Measurements from ENCODE around the gene YTHDC1.

The YTHDC1 gene

DNA sequence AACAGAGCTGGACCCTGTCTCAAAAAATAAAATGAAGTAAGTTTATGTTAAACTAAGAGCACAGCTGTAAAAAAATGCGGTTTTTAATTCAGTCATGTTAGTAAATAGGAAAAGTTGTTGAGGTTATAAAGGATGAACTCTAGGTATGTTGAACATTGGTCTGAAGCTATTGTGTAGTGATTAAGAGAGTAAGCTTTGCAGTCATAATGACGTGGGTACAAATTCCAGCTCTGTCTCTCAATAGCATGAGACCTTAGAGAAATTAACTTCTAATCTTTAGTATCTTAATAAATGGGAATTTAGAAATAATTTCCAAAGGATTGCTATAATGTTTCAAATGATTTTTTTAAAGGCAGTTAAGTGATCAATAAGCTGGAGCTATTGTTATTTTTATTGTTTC, 2.9 kb upstream of the YTHDC1 start:
- DNase-seq = no peak

DNA sequence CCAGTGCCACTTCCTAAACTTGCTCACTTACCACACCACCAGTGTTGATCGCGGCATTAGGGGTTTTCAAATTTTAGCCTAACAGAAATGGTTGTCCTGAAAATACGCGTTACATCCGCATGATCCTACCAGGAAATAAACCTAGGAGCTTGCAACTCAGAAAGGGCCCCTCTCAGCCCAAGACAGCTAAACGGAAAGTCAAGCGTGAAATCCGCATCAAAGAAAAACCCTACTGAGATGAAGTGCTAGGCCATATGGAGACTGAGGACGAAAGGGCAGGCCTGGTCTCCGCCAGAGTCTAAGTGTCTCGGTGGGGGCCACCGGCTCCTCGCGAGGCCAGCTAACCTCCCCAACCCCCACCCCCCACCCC, 626 bp downstream of the YTHDC1 start:
- DNase-seq = peak; percentile 18

DNA sequence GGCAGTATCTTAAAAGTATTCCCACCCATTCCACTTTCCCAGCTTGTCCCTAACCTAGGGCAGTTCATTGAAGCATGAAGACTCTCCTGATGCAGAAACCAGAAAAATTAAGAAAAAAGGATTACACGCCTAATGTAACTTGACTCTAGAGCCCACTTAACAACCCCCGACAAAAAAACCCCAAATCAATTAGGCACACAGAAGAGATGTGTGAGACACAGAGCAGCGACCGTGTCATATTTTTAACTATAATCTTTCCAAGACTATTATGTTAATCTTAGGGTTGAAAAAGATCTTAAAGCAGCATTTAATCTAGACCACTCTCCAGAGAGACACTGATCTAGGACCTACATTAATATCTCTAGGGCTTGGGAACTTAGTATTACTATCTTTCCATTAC, 1.3 kb downstream of the YTHDC1 start:
- DNase-seq = no peak

DNA sequence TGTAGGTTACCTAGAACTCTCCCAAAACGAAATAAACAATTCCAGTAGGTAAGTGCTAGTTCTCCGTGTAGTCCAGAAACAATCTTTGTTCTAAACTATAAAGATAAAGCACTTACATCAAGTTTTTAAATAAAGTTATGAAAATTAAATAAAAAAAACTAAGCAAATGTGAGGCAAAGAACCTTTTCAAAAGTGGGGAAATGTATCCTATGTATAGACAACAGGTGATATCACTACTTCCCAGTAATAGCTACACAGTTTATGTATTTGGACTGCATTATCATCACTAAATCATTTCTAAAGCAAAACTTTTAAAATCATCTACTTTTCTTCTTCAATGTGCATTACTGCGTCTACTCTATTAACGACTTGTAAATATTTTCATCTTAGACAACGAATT, 2.0 kb downstream of the YTHDC1 start:
- DNase-seq = no peak

DNA sequence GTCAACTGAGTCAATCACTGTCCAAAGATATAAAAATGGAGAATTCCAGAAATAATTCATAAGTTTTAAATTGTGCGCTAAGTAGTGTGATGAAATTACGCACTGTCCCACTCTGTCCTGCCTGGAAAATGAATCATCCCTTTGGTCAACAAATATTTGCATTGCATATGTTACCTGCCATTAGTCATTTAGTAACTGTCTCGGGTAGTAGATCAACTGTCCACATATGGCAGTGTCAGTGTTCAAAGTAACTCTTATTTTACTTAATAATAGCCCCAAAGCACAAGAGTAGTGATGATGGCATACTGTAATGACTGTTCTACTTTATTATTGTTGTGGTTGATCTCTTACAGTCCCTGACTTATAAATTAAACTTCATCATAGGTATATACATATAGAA, 3.4 kb downstream of the YTHDC1 start:
- DNase-seq = no peak

DNA sequence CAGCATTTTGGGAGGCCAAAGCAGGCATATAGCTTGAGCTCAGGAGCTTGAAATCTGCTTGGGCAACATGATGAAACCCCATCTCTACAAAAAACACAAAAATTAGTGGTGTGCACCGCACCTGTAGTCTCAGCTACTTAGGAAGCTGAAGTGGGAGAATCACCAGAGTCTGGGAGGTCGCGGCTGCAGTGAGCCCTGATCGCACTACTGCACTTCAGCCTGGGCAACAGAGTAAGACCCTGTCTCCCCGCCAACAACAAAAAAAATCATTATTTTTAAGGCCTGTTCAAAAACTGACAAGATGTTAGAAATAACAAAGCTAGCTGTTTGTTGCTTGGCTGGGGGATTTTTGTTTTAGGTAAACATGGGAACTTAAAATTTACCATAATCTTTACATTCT, 5.1 kb downstream of the YTHDC1 start:
- DNase-seq = no peak

DNA sequence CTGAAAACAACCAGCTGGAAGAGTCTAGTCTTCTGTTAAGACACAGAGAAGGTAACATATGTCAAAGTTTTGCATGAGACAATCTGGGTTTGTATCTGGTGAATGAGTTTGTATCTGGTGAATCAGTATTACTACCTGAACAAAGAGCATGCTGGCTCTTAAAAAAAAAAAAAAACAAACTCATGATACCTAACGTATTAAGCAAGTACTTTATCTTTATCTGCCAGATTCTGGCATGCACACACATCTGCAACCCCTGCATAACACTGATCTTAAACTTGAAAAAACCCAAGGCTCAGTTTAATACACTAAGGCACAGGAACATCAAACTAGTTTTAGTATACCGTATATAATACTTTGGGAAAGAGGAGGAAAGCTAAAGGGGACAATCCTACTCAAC, 5.8 kb downstream of the YTHDC1 start:
- DNase-seq = no peak

DNA sequence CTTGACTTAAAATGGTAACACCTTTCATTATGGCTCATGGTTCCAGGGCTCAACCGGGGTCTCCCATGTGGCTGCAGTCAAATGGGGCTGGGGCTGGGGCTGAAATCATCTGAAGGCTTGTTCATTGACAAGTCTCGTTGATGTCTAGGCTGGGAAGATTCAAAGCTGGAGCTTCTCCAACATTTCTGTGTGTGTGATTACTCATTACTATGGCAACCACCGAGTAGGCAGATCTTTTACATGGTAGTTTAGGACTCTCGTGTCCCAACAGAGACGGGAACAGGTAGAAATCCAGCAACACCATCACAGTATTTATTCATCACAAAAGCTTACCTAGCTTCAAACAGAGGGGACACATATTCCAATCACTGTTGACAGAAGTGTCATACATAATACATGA, 7.8 kb downstream of the YTHDC1 start:
- peak; percentile 55 for DNase-seq

DNA sequence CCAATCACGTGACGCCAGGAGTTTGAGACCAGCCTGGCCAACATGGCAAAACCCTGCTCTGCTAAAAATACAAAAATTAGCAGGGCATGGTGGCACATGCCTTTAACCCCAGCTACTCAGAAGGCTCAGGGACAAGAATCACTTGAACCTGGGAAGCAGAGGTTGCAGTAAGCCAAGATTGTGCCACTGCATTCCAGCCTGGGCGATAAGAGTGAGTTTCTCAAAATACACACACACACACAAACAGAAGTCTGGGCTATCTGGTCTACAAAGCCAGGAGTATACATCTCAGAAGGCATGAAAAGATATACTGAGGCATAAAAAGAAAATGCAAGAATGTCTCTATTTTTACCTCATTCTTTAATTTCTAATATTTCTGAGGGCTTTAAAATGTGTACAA, 11.3 kb downstream of the YTHDC1 start:
- DNase-seq = no peak

DNA sequence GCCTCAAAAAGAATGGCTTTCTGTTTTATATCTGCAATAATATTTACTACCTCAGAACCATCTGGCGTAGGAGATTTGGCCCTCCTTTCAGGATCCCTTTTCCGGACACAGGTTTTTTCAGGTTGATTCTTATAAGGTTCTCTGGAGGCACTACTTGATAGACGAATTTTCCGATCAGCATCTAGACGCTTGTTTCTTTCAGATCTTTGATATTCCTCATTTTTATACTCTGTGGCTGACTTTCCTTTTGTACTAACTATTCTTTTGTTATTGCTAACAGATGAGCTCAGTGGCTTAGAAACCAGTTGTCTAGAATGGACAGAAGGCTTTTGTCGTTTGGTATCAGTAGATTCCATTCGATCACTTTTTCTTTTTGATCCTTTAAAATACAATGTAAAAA, 12.4 kb downstream of the YTHDC1 start:
- no peak for DNase-seq

DNA sequence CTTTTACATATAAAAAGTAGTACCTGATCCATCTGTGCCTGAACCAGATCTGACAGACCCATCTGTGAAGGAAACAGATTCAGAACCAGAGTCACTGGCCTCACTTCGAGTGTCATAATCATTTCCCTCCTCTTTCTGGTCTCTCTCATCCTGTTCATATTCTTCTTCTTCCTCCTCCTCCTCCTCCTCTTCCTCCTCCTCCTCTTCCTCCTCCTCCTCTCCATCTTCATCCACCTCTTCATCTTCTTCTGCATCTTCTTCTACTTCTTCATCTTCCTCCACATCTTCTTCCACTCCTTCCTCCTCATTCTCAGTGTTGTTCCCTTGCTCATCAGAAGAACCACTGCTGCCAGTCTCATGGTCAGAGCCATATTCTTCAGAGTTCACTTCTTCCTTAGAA, 12.9 kb downstream of the YTHDC1 start:
- DNase-seq = no peak

DNA sequence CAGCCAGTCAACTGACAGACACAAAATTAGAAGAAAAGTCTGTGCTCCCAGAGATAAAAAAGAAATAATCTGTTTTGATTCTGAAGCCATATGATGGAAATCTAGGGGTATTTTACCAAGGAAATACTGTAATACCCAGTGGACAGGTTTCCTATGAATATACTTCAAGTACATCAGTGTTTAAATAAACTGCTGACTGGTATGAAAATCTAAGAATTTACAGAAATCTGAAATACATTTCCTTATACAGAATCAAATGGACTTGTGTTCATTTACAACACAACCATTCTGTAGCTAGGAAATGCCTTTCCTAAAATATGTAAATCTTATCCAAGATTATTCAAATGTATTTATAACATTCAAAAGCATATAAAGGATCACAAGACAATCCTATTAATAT, 13.4 kb downstream of the YTHDC1 start:
- no peak for DNase-seq

DNA sequence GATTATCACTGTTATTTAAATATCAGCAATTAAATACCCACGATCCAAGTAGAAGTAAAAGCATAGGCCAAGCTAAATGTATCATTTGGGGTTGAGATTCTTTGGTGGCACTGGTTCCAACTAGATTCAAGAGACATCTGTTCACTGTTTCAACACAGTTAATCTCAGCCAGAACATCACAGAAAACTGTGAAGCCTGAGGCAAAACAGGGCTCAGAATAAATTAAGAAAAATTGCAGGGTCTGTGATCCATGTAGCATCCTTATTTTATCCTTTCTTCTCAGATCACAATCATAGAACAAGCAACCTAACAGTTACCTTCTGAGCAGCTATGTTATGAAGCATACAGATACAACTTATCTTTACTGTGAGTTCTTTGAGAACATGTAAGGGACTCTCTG, 23.7 kb downstream of the YTHDC1 start:
- no peak for DNase-seq

DNA sequence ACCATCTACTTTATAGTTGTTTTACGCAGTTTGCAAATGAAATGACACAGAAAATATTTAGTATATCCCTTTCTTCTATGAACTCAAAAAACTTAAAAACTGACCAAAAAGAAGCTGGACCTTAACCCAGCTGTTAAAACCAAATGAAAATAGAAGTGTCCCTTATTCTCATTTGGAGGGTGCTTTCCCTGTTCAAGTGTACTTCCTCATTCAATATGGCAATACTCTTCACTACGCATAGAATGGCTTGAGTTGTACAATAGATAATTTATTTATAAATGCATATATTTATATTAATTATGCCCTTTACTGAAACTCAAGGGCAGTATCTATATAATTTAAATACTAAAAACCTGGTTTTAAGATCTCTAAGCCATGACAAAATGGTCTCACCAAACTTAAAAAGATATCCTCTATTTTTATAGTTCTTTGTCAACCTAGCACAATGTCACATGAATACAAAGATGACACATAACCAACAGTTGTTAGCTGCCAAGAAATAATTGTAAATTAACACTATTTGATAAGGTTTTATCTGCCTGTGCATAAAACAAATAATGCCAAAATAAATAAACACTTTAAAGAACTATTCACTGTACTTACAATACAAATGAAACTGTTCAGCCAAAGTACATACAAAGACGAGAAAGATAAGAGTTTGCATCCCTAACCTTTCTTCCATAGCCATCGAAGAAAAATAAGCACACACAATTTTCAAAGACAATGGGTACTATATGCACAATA, 25.2 kb downstream of the YTHDC1 start:
- no peak for DNase-seq

DNA sequence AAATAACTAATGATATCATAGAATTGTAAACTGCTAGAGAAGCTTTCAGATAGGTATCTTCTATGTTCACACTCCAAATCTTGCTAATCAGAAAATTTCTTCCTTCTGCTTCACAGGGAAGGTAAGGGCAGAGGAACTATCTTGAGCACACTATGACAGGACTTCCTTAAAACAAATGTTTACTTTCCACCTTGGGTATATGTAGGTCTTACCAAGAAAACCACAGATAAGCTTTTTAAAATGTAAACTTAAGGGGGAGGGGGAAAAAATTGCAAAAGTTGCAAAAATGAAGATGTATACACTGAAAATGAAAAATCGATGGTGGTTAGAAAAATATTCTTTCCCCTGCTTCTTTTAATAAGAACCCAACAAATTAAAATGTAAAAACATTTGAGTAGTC, 30.9 kb downstream of the YTHDC1 start:
- no peak for DNase-seq

DNA sequence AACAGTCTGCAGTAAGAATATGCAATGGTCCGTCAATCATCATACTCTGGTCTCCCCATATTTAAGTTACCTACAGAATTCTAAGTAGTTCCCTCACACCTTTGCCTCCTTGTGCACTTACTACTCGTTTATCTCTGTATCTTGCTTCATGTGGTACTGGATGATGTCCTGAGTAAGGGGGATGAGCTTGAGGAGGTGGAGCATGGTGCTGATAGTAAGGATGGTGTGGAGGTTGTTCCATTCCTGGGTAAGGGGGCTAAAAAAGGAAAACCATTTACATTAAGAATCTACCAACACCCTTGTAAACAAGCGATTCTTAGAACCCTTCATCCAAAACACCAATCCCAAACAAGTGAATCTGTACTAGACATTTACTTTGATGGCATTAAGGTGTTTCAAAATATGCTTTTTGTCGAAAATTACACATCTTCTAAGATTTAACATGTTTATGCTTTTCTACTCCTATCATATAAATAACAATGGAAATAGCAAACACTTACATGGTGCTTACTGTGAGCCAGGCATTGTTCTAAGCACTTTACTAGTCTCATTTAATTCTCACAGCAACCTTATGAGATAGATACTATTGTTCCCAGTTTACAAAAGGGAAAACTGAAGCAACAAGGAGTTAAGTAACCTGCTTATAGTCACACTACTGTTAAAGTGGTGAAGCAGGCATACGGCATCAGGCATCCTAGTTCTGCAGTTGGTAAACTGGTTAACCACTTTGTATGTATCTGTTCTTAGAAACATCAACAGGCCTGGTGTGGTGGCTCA, 33.5 kb downstream of the YTHDC1 start:
- no peak for DNase-seq

DNA sequence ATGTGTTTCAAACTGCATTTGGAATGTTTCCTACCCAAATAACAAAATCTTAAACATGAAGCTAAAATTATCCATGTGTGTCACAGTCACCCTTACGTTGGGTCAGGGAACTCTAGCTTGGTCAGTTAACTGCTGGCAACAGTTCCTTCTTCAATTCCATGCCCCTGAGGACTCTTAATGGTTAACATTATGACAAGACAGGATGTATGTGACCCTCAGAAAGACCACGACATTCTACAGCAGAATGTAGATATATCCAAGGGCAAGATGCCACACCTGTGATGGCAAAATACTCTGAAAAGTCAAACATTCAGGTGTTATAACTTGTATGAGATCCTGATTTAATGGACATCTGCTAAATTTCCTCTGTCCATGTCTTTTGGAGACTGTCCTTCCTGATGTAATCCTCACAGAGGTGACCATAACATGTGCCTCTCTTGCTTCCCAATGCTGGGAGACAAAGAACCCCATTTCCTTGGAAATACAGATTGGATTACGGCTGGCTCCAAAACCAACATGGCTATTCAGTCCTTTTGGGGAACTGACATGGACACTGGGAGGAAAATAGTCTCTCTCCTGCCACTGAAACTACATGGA, 39.1 kb downstream of the YTHDC1 start:
- DNase-seq = no peak

DNA sequence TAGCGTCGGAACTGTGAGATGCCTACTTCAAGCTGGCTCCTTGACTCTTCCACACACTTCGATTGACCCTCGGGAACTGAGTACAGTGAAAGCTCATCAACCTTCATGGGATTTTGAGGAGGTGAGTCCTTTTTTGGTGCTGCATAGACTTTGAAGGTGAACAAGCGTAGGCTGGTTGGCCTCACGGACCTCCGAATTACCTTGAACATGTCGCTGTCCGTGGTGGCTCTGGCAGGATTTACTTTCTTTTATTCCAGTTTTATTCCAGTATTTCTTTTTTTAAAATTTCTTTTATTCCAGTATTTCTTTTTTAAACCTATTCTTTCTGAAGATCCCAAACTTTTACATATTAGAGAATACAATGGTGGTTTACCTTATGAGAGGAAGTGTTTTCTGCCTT, 45.2 kb downstream of the YTHDC1 start:
- DNase-seq = no peak

DNA sequence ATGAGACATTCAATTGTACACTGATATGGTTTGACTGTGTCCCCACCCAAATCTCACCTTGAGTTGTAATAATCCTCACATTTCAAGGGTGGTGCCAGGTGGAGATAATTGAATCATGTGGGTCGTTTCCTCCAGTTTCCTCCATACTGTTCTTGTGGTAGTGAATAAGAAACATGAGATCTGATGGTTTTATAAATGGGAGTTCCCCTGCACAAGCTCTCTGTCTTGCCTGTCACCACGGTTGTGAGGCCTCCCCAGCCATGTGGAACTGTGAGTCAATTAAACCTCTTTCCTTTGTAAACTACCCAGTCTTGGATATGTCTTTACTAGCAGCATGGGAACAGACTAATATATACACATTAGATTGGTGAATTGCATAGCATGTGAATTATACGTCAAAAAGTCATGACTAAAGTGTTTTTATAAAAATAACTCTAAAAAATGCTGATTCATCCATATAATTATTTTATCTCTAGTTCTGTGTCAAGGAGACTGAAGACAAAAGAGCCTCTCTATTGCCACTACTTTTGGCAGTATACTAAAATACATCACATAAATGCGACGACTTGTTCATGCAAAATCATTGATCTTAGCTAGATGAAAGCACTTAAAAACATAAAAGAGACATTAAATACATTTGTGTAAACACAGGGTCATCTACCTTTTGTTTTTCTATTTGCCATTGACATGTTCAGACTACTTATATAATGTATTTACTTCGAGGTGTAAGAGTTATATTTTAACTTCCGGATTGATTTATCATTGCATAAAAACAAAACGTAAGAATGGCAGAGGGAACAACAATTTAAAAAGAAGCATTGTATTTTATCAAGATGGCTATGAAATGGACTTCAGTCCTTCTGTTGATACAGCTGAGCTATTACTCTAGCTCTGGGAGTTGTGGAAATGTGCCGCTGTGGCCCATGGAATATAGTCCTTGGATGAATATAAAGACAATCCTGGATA, 50.1 kb downstream of the YTHDC1 start:
- DNase-seq = no peak

DNA sequence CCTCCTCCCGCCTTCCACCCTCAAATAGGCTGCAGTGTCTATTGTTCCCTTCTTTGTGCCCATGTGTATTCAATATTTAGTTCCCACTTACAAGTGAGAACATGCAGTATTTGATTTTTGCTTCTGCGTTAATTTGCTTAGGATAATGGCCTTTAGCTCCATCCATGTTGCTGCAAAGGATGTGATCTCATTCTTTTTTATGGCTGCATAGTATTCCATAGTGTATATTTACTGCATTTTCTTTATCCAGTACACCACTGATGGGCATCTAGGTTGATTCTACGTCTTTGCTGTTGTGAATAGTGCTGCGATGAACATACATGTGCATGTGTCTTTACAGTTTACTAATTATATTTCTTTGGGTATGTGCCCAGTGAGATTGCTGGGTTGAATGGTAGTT, 52.8 kb downstream of the YTHDC1 start:
- DNase-seq = no peak

DNA sequence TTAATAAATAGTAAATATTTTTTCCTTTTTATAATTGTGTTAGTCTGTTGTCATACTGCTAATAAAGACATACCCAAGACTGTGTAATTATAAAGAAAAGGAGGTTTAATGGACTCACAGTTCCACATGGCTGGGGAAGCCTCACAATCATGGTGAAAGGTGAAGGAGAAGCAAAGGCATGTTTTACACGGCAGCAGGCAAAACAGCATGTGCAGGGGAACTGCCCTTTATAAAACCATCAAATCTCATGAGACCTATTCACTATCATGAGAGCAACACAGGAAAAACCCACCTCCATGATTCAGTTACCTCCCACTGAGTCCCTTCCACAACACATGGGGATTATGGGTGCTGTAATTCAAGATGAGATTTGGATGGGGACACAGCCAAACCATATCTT, 58.6 kb downstream of the YTHDC1 start:
- no peak for DNase-seq

DNA sequence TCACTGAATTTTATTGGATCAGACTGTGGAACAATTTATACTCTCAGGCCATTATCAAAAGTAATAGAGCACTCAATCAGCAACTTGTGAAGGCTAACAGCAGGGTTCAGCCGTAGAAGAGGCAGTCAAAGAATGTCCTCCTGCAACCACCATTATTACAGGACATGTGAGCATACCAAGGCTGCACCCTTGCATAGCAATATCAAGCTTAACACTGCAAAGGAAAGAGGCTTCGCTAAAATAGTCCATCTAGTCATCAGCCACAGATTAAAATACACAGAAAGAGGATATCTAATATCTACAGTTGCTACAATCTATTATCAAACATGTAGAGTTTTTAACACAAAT, 61.5 kb downstream of the YTHDC1 start:
- DNase-seq = no peak

DNA sequence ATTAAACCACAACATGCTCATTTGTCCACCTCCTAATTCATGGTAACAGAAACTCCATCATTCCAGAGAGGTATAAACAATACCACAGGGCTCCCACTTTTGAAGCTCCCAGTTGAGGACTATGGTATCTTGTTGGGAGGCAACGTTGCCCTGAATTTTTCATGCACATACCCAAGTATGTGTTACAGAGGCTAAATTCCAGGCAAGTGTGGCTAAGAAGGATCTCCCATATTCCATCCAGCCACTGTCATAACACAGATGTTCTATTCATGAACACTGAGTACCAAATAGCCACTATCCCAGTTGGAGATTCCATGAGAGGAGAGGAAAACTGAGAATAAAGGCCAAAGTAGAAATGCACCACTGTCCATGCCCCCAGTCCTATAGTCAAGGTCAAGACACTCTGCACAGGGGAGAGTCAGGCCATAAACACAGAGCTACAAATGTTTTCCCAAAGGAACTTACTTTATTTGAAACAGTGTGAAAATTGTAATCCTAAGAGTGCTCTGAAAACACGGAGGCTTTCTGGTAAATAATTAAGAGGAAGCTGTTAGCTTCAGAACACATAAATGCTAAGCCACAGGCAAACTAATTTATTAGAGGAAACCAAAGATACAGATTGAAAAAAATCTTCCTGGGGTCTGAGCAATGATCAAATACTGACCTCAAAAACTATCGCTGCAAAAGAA, 62.0 kb downstream of the YTHDC1 start:
- no peak for DNase-seq
